ENCODE results near the gene PCDHGA7.
"Not testable (repeated sequence)": the region's sequence is repeated elsewhere in the genome, so short reads cannot be mapped to it uniquely, and the experiment has no call there.

Gene PCDHGA7

DNA sequence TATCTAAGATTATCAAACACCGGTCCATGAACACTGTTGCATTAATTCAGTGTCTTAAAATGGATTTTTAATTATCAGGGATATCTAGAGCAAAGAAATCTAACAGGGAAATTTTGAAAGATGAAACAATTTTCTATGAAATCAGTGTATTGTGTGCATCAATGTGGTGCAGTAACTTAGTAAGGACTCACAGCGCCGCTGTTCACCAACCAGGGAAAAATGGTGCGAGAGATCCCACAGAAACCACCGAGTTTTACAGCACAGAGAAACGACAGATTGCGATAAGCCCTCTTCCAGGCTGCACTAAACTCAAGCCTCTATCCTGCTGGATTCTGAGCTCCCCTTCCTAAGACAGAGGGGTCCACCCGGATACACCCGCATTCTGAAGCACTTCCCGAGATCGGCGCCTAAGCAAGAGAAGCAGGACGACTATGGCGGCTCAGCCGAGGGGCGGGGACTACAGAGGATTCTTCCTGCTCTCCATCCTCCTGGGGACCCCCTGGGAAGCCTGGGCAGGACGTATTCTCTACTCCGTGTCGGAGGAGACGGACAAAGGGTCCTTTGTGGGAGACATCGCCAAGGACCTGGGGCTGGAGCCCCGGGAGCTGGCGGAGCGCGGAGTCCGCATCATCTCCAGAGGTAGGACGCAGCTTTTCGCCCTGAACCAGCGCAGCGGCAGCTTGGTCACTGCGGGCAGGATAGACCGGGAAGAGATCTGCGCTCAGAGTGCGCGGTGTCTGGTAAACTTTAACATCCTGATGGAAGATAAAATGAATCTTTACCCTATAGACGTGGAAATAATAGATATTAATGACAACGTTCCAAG is at the start of gene PCDHGA7:
TSS of gene PCDHGA7 (plus strand) at position 274 of the 826 bp plus-strand sequence. CDS start at position 432, 158 bp downstream.
- no peak for DNase-seq (ENCODE audit: low read depth)

- DNase-seq (ENCODE audit: low read depth): peak; percentile 37
Observed at GRCh38 chr5:141338538-141339306, 43.8 kb upstream of the PCDHGA7 start, which contains the start of gene PCDHGA2. TSS of gene PCDHGA2 (plus strand) at chr5:141338760.

GRCh38 chr5:141340781-141341354 is 41.7 kb upstream of the PCDHGA7 start:
- DNase-seq (ENCODE audit: low read depth): not testable (repeated sequence)

- DNase-seq (ENCODE audit: low read depth): no peak
Observed at GRCh38 chr5:141342773-141343172, 39.8 kb upstream of the PCDHGA7 start.

DNA sequence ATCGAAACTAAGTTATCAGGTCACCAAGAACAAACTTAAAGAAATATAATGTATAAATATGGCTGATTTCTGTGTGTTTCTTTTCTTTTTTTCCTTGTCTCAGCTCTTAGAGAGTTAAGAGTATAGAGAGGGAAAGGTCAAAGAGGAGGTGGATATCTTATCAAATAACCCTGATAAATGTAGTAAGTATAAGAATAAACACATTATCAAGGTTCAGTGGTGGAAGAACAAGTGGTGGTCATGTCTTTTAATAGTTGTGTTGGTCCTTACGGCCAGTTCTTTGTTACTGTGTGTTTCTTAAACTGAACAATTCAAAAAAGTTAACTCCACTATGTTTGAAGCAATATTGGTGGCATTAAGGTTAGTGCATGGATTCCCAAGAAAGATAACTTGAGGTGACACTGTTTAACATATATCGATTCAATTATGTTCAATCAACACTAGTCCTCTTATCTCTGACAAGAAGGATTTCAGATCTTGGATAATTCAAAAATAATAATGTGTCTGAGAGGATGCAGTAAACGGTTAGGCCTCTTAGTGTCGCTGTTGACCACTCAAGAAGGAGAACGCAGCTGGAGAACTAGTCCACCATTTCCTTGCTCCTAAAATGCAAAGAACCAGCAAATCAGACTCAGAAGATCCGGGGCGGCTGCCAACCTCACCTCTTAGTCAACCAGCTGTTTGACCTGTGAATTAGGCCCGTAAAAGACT is 39.1 kb upstream of the PCDHGA7 start, which contains the start of gene PCDHGA3:
TSS of gene PCDHGA3 (plus strand) at position 588 of the 711 bp plus-strand sequence. CDS start 205 bp downstream, outside the sequence.
- DNase-seq (ENCODE audit: low read depth): no peak

DNA sequence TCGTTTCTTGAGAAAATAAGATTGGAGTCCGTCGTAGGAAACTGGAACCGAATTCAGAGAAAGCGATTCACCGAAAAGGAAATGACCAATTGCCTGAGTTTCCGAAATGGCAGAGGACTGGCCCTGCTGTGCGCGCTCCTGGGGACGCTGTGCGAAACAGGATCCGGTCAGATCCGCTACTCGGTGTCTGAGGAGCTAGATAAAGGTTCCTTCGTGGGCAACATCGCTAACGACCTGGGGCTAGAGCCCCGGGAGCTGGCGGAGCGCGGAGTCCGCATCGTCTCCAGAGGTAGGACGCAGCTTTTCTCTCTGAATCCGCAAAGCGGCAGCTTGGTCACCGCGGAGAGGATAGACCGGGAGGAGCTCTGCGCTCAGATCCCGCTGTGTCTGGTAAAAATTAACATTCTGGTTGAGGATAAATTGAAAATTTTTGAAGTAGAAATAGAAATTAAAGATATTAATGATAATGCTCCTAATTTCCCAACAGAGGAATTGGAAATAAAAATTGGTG is 38.5 kb upstream of the PCDHGA7 start:
- DNase-seq (ENCODE audit: low read depth): no peak

DNA sequence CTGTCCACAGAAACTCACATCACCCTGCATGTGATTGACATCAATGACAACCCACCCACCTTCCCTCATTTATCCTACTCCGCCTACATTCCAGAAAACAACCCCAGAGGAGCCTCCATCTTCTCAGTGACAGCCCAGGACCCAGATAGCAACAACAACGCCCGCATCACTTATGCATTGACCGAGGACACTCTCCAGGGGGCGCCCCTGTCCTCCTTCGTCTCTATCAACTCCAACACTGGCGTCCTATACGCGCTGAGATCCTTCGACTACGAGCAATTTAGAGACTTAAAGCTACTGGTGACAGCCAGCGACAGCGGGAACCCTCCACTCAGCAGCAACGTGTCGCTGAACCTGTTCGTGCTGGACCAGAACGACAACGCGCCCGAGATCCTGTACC is 37.2 kb upstream of the PCDHGA7 start:
- no peak for DNase-seq (ENCODE audit: low read depth)

DNA sequence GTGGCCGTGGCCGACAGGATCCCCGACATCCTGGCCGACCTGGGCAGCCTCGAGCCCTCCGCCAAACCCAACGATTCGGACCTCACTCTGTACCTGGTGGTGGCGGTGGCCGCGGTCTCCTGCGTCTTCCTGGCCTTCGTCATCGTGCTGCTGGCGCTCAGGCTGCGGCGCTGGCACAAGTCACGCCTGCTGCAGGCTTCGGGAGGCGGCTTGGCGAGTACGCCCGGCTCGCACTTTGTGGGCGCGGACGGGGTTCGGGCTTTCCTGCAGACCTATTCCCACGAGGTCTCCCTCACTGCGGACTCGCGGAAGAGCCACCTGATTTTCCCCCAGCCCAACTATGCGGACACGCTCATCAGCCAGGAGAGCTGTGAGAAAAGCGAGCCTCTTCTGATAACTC is 36.5 kb upstream of the PCDHGA7 start:
- DNase-seq (ENCODE audit: low read depth): not testable (repeated sequence)

GRCh38 chr5:141349917-141350619 is 32.5 kb upstream of the PCDHGA7 start, which contains the start of gene PCDHGB1:
TSS of gene PCDHGB1 (plus strand) at chr5:141350099. CDS start at chr5:141350261, 162 bp downstream.
- no peak for DNase-seq (ENCODE audit: low read depth)

GRCh38 chr5:141351591-141351990 is 31.0 kb upstream of the PCDHGA7 start:
- no peak for DNase-seq (ENCODE audit: low read depth)

GRCh38 chr5:141354900-141355469 is 27.6 kb upstream of the PCDHGA7 start, which contains the start of gene PCDHGA4:
TSS of gene PCDHGA4 (plus strand) at chr5:141355021. CDS start at chr5:141355108, 87 bp downstream.
- DNase-seq (ENCODE audit: low read depth): no peak

- no peak for DNase-seq (ENCODE audit: low read depth)
Observed at GRCh38 chr5:141355641-141356040, 26.9 kb upstream of the PCDHGA7 start.

GRCh38 chr5:141356133-141356532 is 26.4 kb upstream of the PCDHGA7 start:
- DNase-seq (ENCODE audit: low read depth): no peak

DNA sequence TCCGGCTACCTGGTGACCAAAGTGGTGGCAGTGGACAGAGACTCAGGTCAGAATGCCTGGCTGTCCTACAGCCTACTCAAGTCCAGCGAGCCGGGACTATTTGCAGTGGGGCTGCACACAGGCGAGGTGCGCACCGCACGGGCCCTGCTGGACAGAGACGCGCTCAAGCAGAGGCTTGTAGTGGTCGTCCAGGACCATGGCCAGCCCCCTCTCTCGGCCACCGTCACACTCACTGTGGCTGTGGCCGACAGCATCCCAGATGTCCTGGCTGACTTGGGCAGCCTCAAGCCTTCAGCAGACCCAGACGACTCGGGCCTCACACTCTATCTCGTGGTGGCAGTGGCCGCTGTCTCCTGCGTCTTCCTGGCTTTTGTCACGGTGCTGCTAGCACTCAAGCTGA is 25.6 kb upstream of the PCDHGA7 start:
- no peak for DNase-seq (ENCODE audit: low read depth)

DNA sequence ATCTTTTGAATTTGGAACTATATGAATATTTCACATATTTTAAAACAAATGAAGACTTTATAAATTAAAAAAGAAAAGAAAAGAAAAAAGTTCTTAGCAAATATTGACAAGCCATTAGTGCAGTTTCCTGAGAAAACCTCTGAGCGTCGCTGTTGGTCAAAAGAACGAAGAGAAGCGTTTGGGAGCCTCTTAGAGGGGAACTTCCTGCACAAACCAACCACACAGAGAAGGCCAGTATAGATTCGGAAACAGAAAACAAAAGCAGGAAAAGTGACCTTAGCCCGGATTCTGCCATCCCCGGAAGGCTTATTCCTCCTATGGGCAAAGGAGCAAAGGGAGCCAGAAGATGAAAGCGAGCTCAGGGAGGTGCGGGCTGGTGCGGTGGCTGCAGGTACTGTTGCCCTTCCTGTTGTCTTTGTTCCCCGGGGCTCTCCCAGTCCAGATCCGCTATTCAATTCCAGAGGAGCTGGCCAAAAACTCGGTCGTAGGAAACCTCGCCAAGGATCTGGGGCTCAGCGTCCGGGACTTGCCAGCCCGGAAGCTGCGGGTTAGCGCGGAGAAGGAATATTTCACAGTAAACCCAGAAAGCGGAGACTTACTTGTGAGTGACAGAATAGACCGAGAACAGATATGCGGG is 22.6 kb upstream of the PCDHGA7 start, which contains the start of gene PCDHGB2:
TSS of gene PCDHGB2 (plus strand) at position 205 of the 637 bp plus-strand sequence. CDS start at position 347, 142 bp downstream.
- DNase-seq (ENCODE audit: low read depth): no peak

DNA sequence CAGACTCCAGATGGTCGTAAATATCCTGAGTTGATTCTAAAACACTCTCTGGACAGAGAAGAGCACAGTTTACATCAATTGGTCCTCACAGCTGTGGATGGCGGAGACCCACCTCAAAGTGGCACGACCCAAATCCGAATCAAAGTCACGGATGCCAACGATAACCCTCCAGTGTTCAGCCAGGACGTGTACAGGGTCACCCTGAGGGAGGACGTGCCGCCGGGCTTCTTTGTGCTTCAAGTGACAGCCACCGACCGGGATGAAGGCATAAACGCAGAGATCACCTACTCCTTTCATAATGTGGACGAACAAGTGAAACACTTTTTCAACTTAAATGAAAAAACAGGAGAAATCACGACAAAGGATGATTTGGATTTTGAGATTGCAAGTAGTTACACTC is 21.9 kb upstream of the PCDHGA7 start:
- no peak for DNase-seq (ENCODE audit: low read depth)

DNA sequence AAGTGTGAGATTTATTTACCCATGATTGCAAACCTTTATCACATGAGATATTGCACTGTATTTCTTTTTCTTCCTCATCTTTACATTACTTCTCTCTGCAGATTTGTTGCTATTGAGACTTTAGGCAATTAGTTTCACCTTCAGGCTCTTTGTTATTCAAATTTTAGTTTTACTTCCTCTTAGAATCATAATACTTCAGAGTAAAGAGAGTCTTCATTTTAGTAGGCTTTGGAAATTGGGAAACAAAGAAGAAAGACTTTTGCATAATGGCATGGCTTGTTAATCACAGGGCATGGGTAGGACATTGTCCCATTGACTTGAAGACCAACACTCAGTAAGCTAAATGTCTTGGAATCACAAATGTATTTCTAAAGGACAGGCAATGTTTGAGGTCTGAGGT is 19.8 kb upstream of the PCDHGA7 start:
- no peak for DNase-seq (ENCODE audit: low read depth)

DNA sequence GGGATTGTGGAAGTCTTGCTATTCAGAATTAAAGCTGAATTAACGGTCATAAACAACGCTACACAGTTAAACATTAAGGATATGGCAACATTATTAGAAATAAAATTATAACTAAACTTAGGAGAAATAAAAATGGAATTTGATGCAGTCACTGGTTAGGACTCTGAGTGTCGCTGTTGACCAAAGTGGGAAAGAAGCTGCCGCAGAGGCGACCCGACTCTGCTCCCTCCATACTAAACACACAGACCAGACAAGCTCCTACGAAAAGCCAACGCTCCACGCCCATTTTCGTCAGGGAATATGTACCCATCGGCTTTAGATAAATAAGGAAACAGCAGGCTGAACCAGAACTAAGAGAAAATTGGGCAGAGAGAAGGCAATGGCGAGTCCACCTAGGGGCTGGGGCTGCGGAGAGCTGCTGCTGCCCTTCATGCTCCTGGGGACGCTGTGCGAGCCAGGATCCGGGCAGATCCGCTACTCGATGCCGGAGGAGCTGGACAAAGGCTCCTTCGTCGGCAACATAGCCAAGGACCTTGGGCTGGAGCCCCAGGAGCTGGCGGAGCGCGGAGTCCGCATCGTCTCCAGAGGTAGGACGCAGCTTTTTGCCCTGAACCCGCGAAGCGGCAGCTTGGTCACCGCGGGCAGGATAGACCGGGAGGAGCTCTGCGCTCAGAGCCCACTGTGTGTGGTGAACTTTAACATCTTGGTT is 18.4 kb upstream of the PCDHGA7 start, which contains the start of gene PCDHGA5:
TSS of gene PCDHGA5 (plus strand) at position 211 of the 709 bp plus-strand sequence. CDS start at position 380, 169 bp downstream.
- no peak for DNase-seq (ENCODE audit: low read depth)
